HEK293 (cell line): ENCODE data around the gene MCEMP1.

Source experiments
- CTCF ChIA-PET: fragments of 350-600 bp; formaldehyde crosslinking; extraction: SDS; loops from one replicate; lab custom pipeline; 2021; ENCODE audit warnings: antibody characterized with exemption; lab: Yijun Ruan, JAX
- POLR2A ChIA-PET: fragments of 300-600 bp; formaldehyde crosslinking; extraction: SDS; loops from one replicate; lab custom pipeline; 2020; ENCODE audit warnings: antibody characterized with exemption, inconsistent platforms; lab: Yijun Ruan, JAX
- H3K27ac ChIP-seq: fragments of 200-500 bp; sonication (Bioruptor generic); 2 replicates; pipeline ENCODE4 v1.5.1; 2014; ENCODE audit warnings: low read depth, low read length, control low read depth, inconsistent platforms; ENCODE audit errors: extremely low read depth
- H3K36me3 ChIP-seq, 2 experiments: fragments of 200-500 bp in 1 of 2; sonication (Bioruptor generic) in 1 of 2; 1 replicate in 1 of 2; 2 replicates in 1 of 2; pipeline ENCODE4 v1.5.1; 2014 to 2017; ENCODE audit warnings: inconsistent platforms in 2 of 2, low read length in 2 of 2; ENCODE audit not compliant: control insufficient read depth in 2 of 2, insufficient read depth in 1 of 2
- H3K4me1 ChIP-seq: fragments of 200-500 bp; sonication (Bioruptor generic); 2 replicates; pipeline ENCODE4 v1.5.1; 2014; ENCODE audit warnings: mild to moderate bottlenecking, low read length, inconsistent platforms; ENCODE audit not compliant: control insufficient read depth, insufficient read depth
- H3K4me3 ChIP-seq: 2 replicates; pipeline ENCODE4 v1.5.1; 2011; ENCODE audit warnings: low read depth, mild to moderate bottlenecking, control low read depth, low read length, moderate library complexity
- H3K9me3 ChIP-seq: fragments of 200-500 bp; sonication (Bioruptor generic); 2 replicates; pipeline ENCODE4 v1.5.1; 2014; ENCODE audit warnings: low read depth, low read length, inconsistent platforms; ENCODE audit not compliant: control insufficient read depth, insufficient read depth
- KLF1 ChIP-seq: fragments of 450-650 bp; formaldehyde crosslinking; IDR thresholded peaks from 2 replicates; pipeline ENCODE4 v1.5.1; 2016; ENCODE audit warnings: missing biosample characterization, missing genetic modification characterization
- KLF10 ChIP-seq: fragments of 450-650 bp; IDR thresholded peaks from 2 replicates; pipeline ENCODE4 v1.5.1; 2018; ENCODE audit warnings: missing biosample characterization, mild to moderate bottlenecking, missing genetic modification characterization
- KLF16 ChIP-seq: fragments of 450-650 bp; formaldehyde crosslinking; IDR thresholded peaks from 2 replicates; pipeline ENCODE4 v1.5.1; 2017; ENCODE audit warnings: missing biosample characterization, missing genetic modification characterization
- KLF8 ChIP-seq: fragments of 450-650 bp; formaldehyde crosslinking; IDR thresholded peaks from 2 replicates; pipeline ENCODE4 v1.5.1; 2016; ENCODE audit warnings: missing biosample characterization, missing genetic modification characterization
- MEIS1 ChIP-seq: sonication (generic); formaldehyde crosslinking; IDR thresholded peaks from 2 replicates; pipeline ENCODE4 v1.8.1; 2022; ENCODE audit warnings: missing genetic modification reagents, mild to moderate bottlenecking, borderline replicate concordance
- OVOL3 ChIP-seq: fragments of 450-650 bp; formaldehyde crosslinking; IDR thresholded peaks from 2 replicates; pipeline ENCODE4 v1.5.1; 2016; ENCODE audit warnings: missing biosample characterization, missing genetic modification characterization
- ZBTB48 ChIP-seq: fragments of 450-650 bp; formaldehyde crosslinking; IDR thresholded peaks from 2 replicates; pipeline ENCODE4 v1.5.1; 2016; ENCODE audit warnings: missing biosample characterization, missing genetic modification characterization
- ZNF112 ChIP-seq: fragments of 450-650 bp; formaldehyde crosslinking; IDR thresholded peaks from 2 replicates; pipeline ENCODE4 v1.5.0; 2017; ENCODE audit warnings: missing biosample characterization, missing genetic modification characterization
- ZNF157 ChIP-seq: fragments of 450-650 bp; formaldehyde crosslinking; IDR thresholded peaks from 2 replicates; pipeline ENCODE4 v1.5.1; 2016; ENCODE audit warnings: missing biosample characterization, missing genetic modification characterization
- ZNF16 ChIP-seq: fragments of 450-650 bp; formaldehyde crosslinking; IDR thresholded peaks from 2 replicates; pipeline ENCODE4 v1.5.1; 2016; ENCODE audit warnings: low read depth, missing biosample characterization, missing genetic modification characterization
- ZNF2 ChIP-seq: fragments of 450-650 bp; formaldehyde crosslinking; IDR thresholded peaks from 2 replicates; pipeline ENCODE4 v1.5.1; 2016; ENCODE audit warnings: missing biosample characterization, missing genetic modification characterization
- ZNF214 ChIP-seq: fragments of 450-650 bp; formaldehyde crosslinking; IDR thresholded peaks from 2 replicates; pipeline ENCODE4 v1.5.1; 2017; ENCODE audit warnings: missing biosample characterization, mild to moderate bottlenecking, missing genetic modification characterization, borderline replicate concordance
- ZNF341 ChIP-seq: fragments of 450-650 bp; formaldehyde crosslinking; IDR thresholded peaks from 2 replicates; pipeline ENCODE4; 2016; ENCODE audit warnings: low read depth, missing biosample characterization, missing genetic modification characterization
- ZNF37A ChIP-seq: fragments of 450-650 bp; IDR thresholded peaks from 2 replicates; pipeline ENCODE4 v1.5.1; 2018; ENCODE audit warnings: missing biosample characterization, missing genetic modification characterization
- ZNF426 ChIP-seq: fragments of 450-650 bp; formaldehyde crosslinking; IDR thresholded peaks from 2 replicates; pipeline ENCODE4 v1.5.1; 2017; ENCODE audit warnings: missing biosample characterization, missing genetic modification characterization, mild to moderate bottlenecking, inconsistent platforms, moderate library complexity
- ZNF473 ChIP-seq: fragments of 450-650 bp; formaldehyde crosslinking; IDR thresholded peaks from 2 replicates; pipeline ENCODE4 v1.5.1; 2017; ENCODE audit warnings: missing biosample characterization, missing genetic modification characterization
- ZNF521 ChIP-seq: fragments of 450-650 bp; formaldehyde crosslinking; IDR thresholded peaks from 2 replicates; pipeline ENCODE4 v1.5.1; 2017; ENCODE audit warnings: missing biosample characterization, mild to moderate bottlenecking, missing genetic modification characterization
- ZNF768 ChIP-seq: fragments of 450-650 bp; formaldehyde crosslinking; IDR thresholded peaks from 2 replicates; pipeline ENCODE4 v1.5.1; 2018; ENCODE audit warnings: missing biosample characterization, mild to moderate bottlenecking, missing genetic modification characterization
- ZSCAN30 ChIP-seq: fragments of 450-650 bp; IDR thresholded peaks from 2 replicates; pipeline ENCODE4 v1.5.1; 2018; ENCODE audit warnings: missing biosample characterization, mild to moderate bottlenecking, missing genetic modification characterization, moderate library complexity
- TF ChIP-seq, protein P1 (sequence below): fragments of 450-650 bp; formaldehyde crosslinking; IDR thresholded peaks from 2 replicates; pipeline ENCODE4 v1.5.1; 2016; ENCODE audit warnings: missing biosample characterization, missing genetic modification characterization
- TF ChIP-seq, protein P2 (sequence below): fragments of 450-650 bp; formaldehyde crosslinking; IDR thresholded peaks from 2 replicates; pipeline ENCODE4 v1.5.1; 2016; ENCODE audit warnings: missing biosample characterization, missing genetic modification characterization
- TF ChIP-seq, protein P3 (sequence below): fragments of 450-650 bp; formaldehyde crosslinking; IDR thresholded peaks from 2 replicates; pipeline ENCODE4 v1.5.1; 2016; ENCODE audit warnings: missing biosample characterization, missing genetic modification characterization
- TF ChIP-seq, protein P4 (sequence below): fragments of 450-650 bp; formaldehyde crosslinking; IDR thresholded peaks from 2 replicates; pipeline ENCODE4 v1.5.1; 2017; ENCODE audit warnings: missing biosample characterization, missing genetic modification characterization
- TF ChIP-seq, protein P5 (sequence below): fragments of 450-650 bp; formaldehyde crosslinking; IDR thresholded peaks from 2 replicates; pipeline ENCODE4; 2016; ENCODE audit warnings: missing biosample characterization, missing genetic modification characterization

The MCEMP1 gene

DNA sequence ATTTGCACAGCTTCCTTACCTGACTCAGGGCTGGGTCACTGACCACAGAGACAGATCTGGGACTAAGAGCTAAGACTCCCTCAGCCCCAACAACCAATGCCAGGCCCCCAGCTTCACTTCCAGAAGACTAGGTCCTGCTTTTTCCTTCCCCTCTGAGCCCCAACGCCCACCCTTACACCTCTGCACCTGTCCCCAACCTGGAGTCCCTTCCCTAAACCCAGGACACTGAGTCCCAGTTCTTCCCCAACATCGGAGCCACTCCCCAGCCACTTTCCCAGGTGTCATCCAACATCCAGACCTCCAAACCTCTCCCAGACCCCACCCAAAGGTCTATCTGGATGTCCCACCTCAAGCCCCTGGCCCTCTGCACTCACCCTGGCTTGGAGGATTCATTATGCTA is 22.1 kb downstream of the MCEMP1 start:
- no peak overlapping the region for H3K4me3 ChIP-seq
- POLR2A ChIA-PET, result interaction anchor here (0.6 to 1.8 kb wide), 3 partner anchors 13 to 1359 kb away, joined by 3 to 6 read pairs (median 3); no protein-coding TSS in a partner anchor
- H3K36me3 ChIP-seq, result no peaks in the 10 kb centered on the region
- CTCF ChIA-PET, result interaction anchor here (0.5 to 2.2 kb wide), 3 partner anchors 18 to 245 kb away, joined by 4 to 8 read pairs (median 5); partner anchors contain the start of gene TRAPPC5
- no peaks in the 10 kb centered on the region for H3K4me1 ChIP-seq
- TF ChIP-seq, protein P1, sequence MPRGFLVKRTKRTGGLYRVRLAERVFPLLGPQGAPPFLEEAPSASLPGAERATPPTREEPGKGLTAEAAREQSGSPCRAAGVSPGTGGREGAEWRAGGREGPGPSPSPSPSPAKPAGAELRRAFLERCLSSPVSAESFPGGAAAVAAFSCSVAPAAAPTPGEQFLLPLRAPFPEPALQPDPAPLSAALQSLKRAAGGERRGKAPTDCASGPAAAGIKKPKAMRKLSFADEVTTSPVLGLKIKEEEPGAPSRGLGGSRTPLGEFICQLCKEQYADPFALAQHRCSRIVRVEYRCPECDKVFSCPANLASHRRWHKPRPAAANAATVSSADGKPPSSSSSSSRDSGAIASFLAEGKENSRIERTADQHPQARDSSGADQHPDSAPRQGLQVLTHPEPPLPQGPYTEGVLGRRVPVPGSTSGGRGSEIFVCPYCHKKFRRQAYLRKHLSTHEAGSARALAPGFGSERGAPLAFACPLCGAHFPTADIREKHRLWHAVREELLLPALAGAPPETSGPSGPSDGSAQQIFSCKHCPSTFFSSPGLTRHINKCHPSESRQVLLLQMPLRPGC, result no peak
- no peak for TF ChIP-seq KLF16
- no peak for TF ChIP-seq ZNF2
- no peaks in the 10 kb centered on the region for H3K9me3 ChIP-seq
- no peak overlapping the region for H3K27ac ChIP-seq

DNA sequence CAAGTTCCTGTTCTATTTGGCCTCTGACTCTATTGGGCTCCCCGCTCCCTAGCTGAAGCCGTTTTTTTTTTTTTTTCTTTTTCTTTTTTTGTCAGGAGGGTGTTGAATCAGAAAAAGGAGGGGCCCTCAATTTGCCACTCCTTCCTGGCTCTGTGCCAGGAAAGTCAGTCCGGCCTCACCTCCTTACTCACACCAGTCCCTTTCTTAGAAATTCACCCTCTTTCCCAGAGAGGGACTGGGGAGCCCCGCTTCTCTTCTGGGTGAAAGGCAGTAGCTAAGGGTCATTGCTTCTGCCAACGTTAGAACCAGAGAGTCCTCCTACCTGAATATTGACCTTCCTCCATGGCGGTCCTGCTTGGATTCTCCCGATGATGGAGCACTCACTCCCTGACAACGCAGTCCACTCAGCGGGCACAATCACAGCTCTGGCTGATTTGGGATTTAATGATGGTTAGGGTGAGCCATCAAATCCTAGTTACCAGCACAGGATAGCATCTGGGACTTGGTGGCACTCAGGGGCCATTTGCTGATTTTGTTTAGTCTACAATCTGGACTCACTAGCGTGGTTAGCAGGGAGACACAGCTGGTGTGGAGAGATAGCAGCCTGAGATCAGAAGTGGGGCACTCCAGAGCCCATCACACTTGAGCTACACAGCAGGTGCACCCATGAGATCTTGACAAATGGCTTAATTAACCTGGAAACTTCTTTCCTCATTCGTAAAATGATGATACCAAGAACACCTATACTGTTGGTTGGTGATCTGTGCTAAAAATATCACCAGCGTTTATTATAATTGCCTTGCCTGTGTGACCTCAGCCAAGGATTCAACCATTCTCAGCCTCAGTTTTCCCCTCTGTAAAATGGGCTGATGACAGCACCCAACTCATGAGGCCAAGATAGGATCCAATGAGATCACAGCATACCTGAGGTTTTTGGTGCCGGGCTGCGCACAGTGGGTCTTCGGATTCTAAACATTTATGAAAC is 22.8 kb downstream of the MCEMP1 start:
- no peaks in the 10 kb centered on the region for H3K36me3 ChIP-seq
- POLR2A ChIA-PET, result interaction anchor here (0.6 to 1.8 kb wide), 3 partner anchors 14 to 1358 kb away, joined by 3 to 6 read pairs (median 3); no protein-coding TSS in a partner anchor
- TF ChIP-seq, protein P2, sequence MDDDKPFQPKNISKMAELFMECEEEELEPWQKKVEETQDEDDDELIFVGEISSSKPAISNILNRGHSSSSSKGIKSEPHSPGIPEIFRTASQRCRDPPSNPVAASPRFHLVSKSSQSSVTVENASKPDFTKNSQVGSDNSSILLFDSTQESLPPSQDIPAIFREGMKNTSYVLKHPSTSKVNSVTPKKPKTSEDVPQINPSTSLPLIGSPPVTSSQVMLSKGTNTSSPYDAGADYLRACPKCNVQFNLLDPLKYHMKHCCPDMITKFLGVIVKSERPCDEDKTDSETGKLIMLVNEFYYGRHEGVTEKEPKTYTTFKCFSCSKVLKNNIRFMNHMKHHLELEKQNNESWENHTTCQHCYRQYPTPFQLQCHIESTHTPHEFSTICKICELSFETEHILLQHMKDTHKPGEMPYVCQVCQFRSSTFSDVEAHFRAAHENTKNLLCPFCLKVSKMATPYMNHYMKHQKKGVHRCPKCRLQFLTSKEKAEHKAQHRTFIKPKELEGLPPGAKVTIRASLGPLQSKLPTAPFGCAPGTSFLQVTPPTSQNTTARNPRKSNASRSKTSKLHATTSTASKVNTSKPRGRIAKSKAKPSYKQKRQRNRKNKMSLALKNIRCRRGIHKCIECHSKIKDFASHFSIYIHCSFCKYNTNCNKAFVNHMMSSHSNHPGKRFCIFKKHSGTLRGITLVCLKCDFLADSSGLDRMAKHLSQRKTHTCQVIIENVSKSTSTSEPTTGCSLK (tag by site-specific recombination), result no peak
- TF ChIP-seq OVOL3 (no peak), ZBTB48 (tag by site-specific recombination) (peak; percentile 45; the same call in 1 of the 2 replicates), MEIS1 (CRISPR knock-in tag) (no peak), KLF1 (tag by site-specific recombination) (peak; percentile 34), ZNF37A (tag by site-specific recombination) (no peak), ZSCAN30 (tag by site-specific recombination) (no peak), ZNF214 (tag by site-specific recombination) (0 out of 2 replicates have a peak, but pooled peaks have one; percentile 49), ZNF768 (tag by site-specific recombination) (no peak), ZNF157 (tag by site-specific recombination) (no peak), ZNF112 (tag by site-specific recombination) (no peak), ZNF473 (tag by site-specific recombination) (no peak), KLF8 (tag by site-specific recombination) (no peak), ZNF341 (tag by site-specific recombination) (no peak), ZNF16 (tag by site-specific recombination) (0 out of 2 replicates have a peak, but pooled peaks have one; percentile 27), KLF10 (tag by site-specific recombination) (no peak), ZNF426 (tag by site-specific recombination) (no peak), ZNF521 (tag by site-specific recombination) (no peak)
- TF ChIP-seq, protein P3, sequence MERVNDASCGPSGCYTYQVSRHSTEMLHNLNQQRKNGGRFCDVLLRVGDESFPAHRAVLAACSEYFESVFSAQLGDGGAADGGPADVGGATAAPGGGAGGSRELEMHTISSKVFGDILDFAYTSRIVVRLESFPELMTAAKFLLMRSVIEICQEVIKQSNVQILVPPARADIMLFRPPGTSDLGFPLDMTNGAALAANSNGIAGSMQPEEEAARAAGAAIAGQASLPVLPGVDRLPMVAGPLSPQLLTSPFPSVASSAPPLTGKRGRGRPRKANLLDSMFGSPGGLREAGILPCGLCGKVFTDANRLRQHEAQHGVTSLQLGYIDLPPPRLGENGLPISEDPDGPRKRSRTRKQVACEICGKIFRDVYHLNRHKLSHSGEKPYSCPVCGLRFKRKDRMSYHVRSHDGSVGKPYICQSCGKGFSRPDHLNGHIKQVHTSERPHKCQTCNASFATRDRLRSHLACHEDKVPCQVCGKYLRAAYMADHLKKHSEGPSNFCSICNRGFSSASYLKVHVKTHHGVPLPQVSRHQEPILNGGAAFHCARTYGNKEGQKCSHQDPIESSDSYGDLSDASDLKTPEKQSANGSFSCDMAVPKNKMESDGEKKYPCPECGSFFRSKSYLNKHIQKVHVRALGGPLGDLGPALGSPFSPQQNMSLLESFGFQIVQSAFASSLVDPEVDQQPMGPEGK (tag by site-specific recombination), result peak; percentile 34; the same call in 1 of the 2 replicates
- TF ChIP-seq, protein P4, sequence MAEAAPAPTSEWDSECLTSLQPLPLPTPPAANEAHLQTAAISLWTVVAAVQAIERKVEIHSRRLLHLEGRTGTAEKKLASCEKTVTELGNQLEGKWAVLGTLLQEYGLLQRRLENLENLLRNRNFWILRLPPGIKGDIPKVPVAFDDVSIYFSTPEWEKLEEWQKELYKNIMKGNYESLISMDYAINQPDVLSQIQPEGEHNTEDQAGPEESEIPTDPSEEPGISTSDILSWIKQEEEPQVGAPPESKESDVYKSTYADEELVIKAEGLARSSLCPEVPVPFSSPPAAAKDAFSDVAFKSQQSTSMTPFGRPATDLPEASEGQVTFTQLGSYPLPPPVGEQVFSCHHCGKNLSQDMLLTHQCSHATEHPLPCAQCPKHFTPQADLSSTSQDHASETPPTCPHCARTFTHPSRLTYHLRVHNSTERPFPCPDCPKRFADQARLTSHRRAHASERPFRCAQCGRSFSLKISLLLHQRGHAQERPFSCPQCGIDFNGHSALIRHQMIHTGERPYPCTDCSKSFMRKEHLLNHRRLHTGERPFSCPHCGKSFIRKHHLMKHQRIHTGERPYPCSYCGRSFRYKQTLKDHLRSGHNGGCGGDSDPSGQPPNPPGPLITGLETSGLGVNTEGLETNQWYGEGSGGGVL (tag by site-specific recombination), result peak; percentile 24; the same call in 1 of the 2 replicates
- TF ChIP-seq, protein P5, sequence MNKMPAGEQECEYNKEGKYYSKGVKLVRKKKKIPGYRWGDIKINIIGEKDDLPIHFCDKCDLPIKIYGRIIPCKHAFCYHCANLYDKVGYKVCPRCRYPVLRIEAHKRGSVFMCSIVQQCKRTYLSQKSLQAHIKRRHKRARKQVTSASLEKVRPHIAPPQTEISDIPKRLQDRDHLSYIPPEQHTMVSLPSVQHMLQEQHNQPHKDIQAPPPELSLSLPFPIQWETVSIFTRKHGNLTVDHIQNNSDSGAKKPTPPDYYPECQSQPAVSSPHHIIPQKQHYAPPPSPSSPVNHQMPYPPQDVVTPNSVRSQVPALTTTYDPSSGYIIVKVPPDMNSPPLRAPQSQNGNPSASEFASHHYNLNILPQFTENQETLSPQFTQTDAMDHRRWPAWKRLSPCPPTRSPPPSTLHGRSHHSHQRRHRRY (tag by site-specific recombination), result no peak

More for the DNA sequence above, 22.8 kb downstream of the MCEMP1 start:
- Histone ChIP-seq H3K4me1 (no peaks in the 10 kb centered on the region), H3K4me3 (no peak overlapping the region), H3K27ac (no peak overlapping the region), H3K9me3 (no peaks in the 10 kb centered on the region)
- CTCF ChIA-PET, result interaction anchor here (0.5 to 2.2 kb wide), 3 partner anchors 19 to 302 kb away, joined by 3 to 8 read pairs (median 3); partner anchors contain the start of gene TRAPPC5
